HCT116 (cell line): ENCODE measurements around the gene MESD. TPM values are rescaled to one million over a fixed set of nuclear protein-coding genes. Genes with fewer than 3 reads are reported as not detected.

Source experiments
- ATAC-seq: fragments of 200-7000 bp; cut with Tn5 transposase; 2 replicates; pipeline ENCODE4 v1.9.1; 2020; ENCODE audit warnings: mild to moderate bottlenecking, moderate library complexity
- BruUV-seq: library from RNA; stranded (reverse); fragments of 400-500 nt; replicated peaks from 2 replicates; lab custom pipeline; 2021; lab: Mats Ljungman, UMichigan
- CTCF ChIA-PET: fragments of 300-600 bp; sonication (Branson Sonifier 250); formaldehyde crosslinking; loops from one replicate; lab custom pipeline; 2021; ENCODE audit warnings: antibody characterized with exemption; lab: Charles Lee
- POLR2A ChIA-PET: fragments of 300-600, 350-600 bp; sonication (Branson Sonifier 250); formaldehyde crosslinking; loops from one replicate; lab custom pipeline; 2021; ENCODE audit warnings: antibody characterized with exemption; lab: Charles Lee
- RAD21 ChIA-PET, 2 experiments: fragments of 300-600 bp; sonication (Branson Sonifier 250); formaldehyde crosslinking; loops; one replicate each; lab custom pipeline; 2023; ENCODE audit warnings: low total read pairs in 2 of 2; ENCODE audit not compliant: uncharacterized antibody in 2 of 2, unreplicated experiment in 2 of 2, low non-redundant PET in 1 of 2; lab: Charles Lee
- DNase-seq: peaks from one replicate; pipeline ENCODE4 v3.0.0-alpha.2; 2010; ENCODE audit warnings: low read depth, low spot score
- H2AFZ ChIP-seq: fragments of 200-600 bp; shearing (Covaris generic), sonication (generic); 2 replicates; pipeline ENCODE4 v1.6.1; 2017; ENCODE audit warnings: low read depth, mixed run types, mixed read lengths, antibody characterized with exemption, low read length; ENCODE audit not compliant: poor library complexity, severe bottlenecking
- H3K27ac ChIP-seq: 2 replicates; pipeline ENCODE4 v1.5.1; 2012; ENCODE audit warnings: low read depth, low read length
- H3K27me3 ChIP-seq: fragments of 200-600 bp; sonication (generic); 2 replicates; pipeline ENCODE4 v1.6.1; 2016; ENCODE audit warnings: mixed run types, low read length, mixed read lengths; ENCODE audit not compliant: insufficient read depth
- H3K36me3 ChIP-seq, 2 experiments: fragments of 200-500 bp in 1 of 2; fragments of 200-600 bp in 1 of 2; sonication (Bioruptor generic) in 1 of 2; sonication (generic) in 1 of 2; 2 replicates each; pipeline versions ENCODE4 v1.5.1 to v1.6.1; 2014 to 2016; ENCODE audit warnings: low read length in 2 of 2, inconsistent platforms in 1 of 2, mixed read lengths in 1 of 2, mixed run types in 1 of 2; ENCODE audit not compliant: insufficient read depth in 2 of 2, control insufficient read depth in 1 of 2
- H3K4me1 ChIP-seq, 2 experiments: fragments of 200-600 bp in 1 of 2; sonication (generic) in 1 of 2; 2 replicates each; pipeline versions ENCODE4 v1.5.1 to v1.6.1; 2012 to 2017; ENCODE audit warnings: low read length in 2 of 2, inconsistent platforms in 1 of 2, mild to moderate bottlenecking in 1 of 2, mixed read lengths in 1 of 2, mixed run types in 1 of 2, moderate library complexity in 1 of 2; ENCODE audit not compliant: insufficient read depth in 2 of 2, control insufficient read depth in 1 of 2
- H3K4me2 ChIP-seq: fragments of 200-600 bp; sonication (generic); 2 replicates; pipeline ENCODE4 v1.6.1; 2017; ENCODE audit warnings: mixed run types, low read length, mixed read lengths
- H3K4me3 ChIP-seq, 2 experiments: fragments of 200-600 bp in 1 of 2; sonication (generic) in 1 of 2; replicated peaks in 1 of 2; 2 replicates each; pipeline ENCODE4 v1.5.1; 2011 to 2016; ENCODE audit warnings: low read length in 2 of 2, control low read depth in 1 of 2, low read depth in 1 of 2, mild to moderate bottlenecking in 1 of 2, mixed read lengths in 1 of 2, mixed run types in 1 of 2
- H3K79me2 ChIP-seq: fragments of 200-600 bp; sonication (generic); 2 replicates; pipeline ENCODE4 v1.6.1; 2017; ENCODE audit warnings: mild to moderate bottlenecking, mixed run types, low read length, moderate library complexity, mixed read lengths; ENCODE audit not compliant: insufficient read depth
- H3K9ac ChIP-seq: fragments of 200-600 bp; sonication (generic); 2 replicates; pipeline ENCODE4 v1.6.1; 2016; ENCODE audit warnings: low read length, mixed read lengths
- H3K9me2 ChIP-seq: fragments of 200-600 bp; sonication (generic), shearing (Covaris generic); 2 replicates; pipeline ENCODE4 v1.6.1; 2017; ENCODE audit warnings: mixed run types, mild to moderate bottlenecking, moderate library complexity; ENCODE audit not compliant: insufficient read depth
- H3K9me3 ChIP-seq, 2 experiments: fragments of 200-500 bp in 1 of 2; fragments of 200-600 bp in 1 of 2; sonication (Bioruptor generic) in 1 of 2; sonication (generic) in 1 of 2; 2 replicates each; pipeline ENCODE4 v1.6.1; 2014 to 2017; ENCODE audit warnings: low read length in 2 of 2, mixed read lengths in 2 of 2, inconsistent platforms in 1 of 2, low read depth in 1 of 2, mild to moderate bottlenecking in 1 of 2, mixed run types in 1 of 2, moderate library complexity in 1 of 2; ENCODE audit not compliant: control insufficient read depth in 1 of 2, insufficient read depth in 1 of 2
- H4K20me1 ChIP-seq: fragments of 200-600 bp; sonication (generic), shearing (Covaris generic); 2 replicates; pipeline ENCODE4 v1.6.1; 2017; ENCODE audit warnings: mixed run types, mild to moderate bottlenecking, moderate library complexity; ENCODE audit not compliant: insufficient read depth
- ATF3 ChIP-seq: IDR thresholded peaks from 2 replicates; pipeline ENCODE4 v1.6.1; 2012
- CBX3 ChIP-seq: IDR thresholded peaks from 2 replicates; pipeline ENCODE4 v1.6.1; 2012; ENCODE audit warnings: low read depth
- CEBPB ChIP-seq: IDR thresholded peaks from 2 replicates; pipeline ENCODE4 v1.6.1; 2012; ENCODE audit warnings: low read depth
- CTCF ChIP-seq, 3 experiments: fragments of 200-600 bp in 1 of 3; sonication (generic) in 1 of 3; IDR thresholded peaks in 2 of 3; conservative IDR thresholded peaks in 1 of 3; 2 replicates each; pipeline ENCODE4 v1.5.1; 2012 to 2017; ENCODE audit warnings: low read depth in 2 of 3, low read length in 2 of 3, antibody characterized with exemption in 1 of 3, borderline replicate concordance in 1 of 3, control low read depth in 1 of 3, mild to moderate bottlenecking in 1 of 3, mixed read lengths in 1 of 3, mixed run types in 1 of 3, moderate library complexity in 1 of 3; ENCODE audit not compliant: insufficient read depth in 1 of 3
- EZH2 ChIP-seq: fragments of 200-600 bp; sonication (generic); IDR thresholded peaks from 2 replicates; pipeline ENCODE4 v1.6.1; 2017; ENCODE audit warnings: antibody characterized with exemption, mixed run types
- EZH2phosphoT487 ChIP-seq: fragments of 200-600 bp; IDR thresholded peaks from 2 replicates; pipeline ENCODE4 v1.6.1; 2018; ENCODE audit warnings: antibody characterized with exemption, borderline replicate concordance
- FOSL1 ChIP-seq: IDR thresholded peaks from 2 replicates; pipeline ENCODE4 v1.6.1; 2012; ENCODE audit warnings: low read depth
- JUND ChIP-seq: IDR thresholded peaks from 2 replicates; pipeline ENCODE4 v1.6.1; 2012
- MAX ChIP-seq: IDR thresholded peaks from 2 replicates; pipeline ENCODE4 v1.6.1; 2012
- POLR2A ChIP-seq: IDR thresholded peaks from 2 replicates; pipeline ENCODE4 v1.7.0; 2011; ENCODE audit warnings: borderline replicate concordance; ENCODE audit not compliant: insufficient read depth, insufficient read length; ENCODE audit errors: extremely low read depth
- POLR2AphosphoS5 ChIP-seq: IDR thresholded peaks from 2 replicates; pipeline ENCODE4 v1.6.1; 2011; ENCODE audit warnings: mild to moderate bottlenecking, low read depth, low read length, moderate library complexity
- RAD21 ChIP-seq: IDR thresholded peaks from 2 replicates; pipeline ENCODE4 v1.6.1; 2012; ENCODE audit warnings: low read depth, mild to moderate bottlenecking
- SP1 ChIP-seq: IDR thresholded peaks from 2 replicates; pipeline ENCODE4 v1.6.1; 2012; ENCODE audit warnings: low read depth
- TCF7L2 ChIP-seq: IDR thresholded peaks from 2 replicates; pipeline ENCODE4 v1.7.0; 2011; ENCODE audit warnings: borderline replicate concordance, inconsistent platforms; ENCODE audit not compliant: insufficient read depth, insufficient read length; ENCODE audit errors: extremely low read depth
- ZBTB33 ChIP-seq: IDR thresholded peaks from 2 replicates; pipeline ENCODE4 v1.6.1; 2011; ENCODE audit warnings: mild to moderate bottlenecking, low read length, moderate library complexity; ENCODE audit not compliant: insufficient replicate concordance; ENCODE audit errors: extremely low read depth
- ZFX ChIP-seq: fragments of 450-650 bp; IDR thresholded peaks from 2 replicates; pipeline ENCODE4 v1.6.1; 2017
- intact Hi-C: fragments of 100-400 bp; cut with micrococcal nuclease; formaldehyde crosslinking; loops from 2 replicates; pipeline ENCODE4 v1.10.0; 2022
- total RNA-seq: library from RNA; stranded (reverse); gene quantifications from one replicate; pipeline ENCODE4 v1.2.1, GENCODE V29; 2021; ENCODE audit not compliant: unreplicated experiment

Gene MESD
- total RNA-seq, 1 experiment from 2014 or later: 22.5 TPM

- TF ChIP-seq SP1 (no peak), CEBPB (no peak), ZBTB33 (no peak), POLR2AphosphoS5 (no peak), FOSL1 (no peak), EZH2phosphoT487 (no peak), POLR2A (no peak), EZH2 (no peak), ZFX (no peak), CTCF (IDR thresholded peaks at IDR 0.05 in 2 of 3, conservative IDR thresholded peaks at IDR 0.05 in 1 of 3; ENCODE audit: borderline replicate concordance in 1 of 3, insufficient read depth in 1 of 3, low read depth in 2 of 3, low read length in 2 of 3) (no peak), RAD21 (no peak), ATF3 (no peak), JUND (no peak), TCF7L2 (no peak), CBX3 (no peak), MAX (no peak)
- TF ChIP-seq, all 23 proteins: peak for 0
- Histone ChIP-seq H3K9ac (no peak overlapping the region), H4K20me1 (no peaks in the 10 kb centered on the region), H3K9me2 (no peaks in the 10 kb centered on the region), H3K4me2 (no peak overlapping the region), H3K79me2 (no peaks in the 10 kb centered on the region), H3K36me3 (no peaks in the 10 kb centered on the region; a peak in 1 of 4 replicates), H2AFZ (no peak overlapping the region), H3K27me3 (no peaks in the 10 kb centered on the region), H3K4me3 (no peak overlapping the region), H3K4me1 (peaks cover 0 to 8% of the 10 kb centered on the region in 2 experiments; a peak in 1 of 4 replicates), H3K27ac (no peak overlapping the region), H3K9me3 (no peaks in the 10 kb centered on the region)
- POLR2A ChIA-PET: no interaction called here
- intact Hi-C loops: no loop called here
- ATAC-seq: no peak
- RAD21 ChIA-PET: no interaction called here
- BruUV-seq: no TSS peak
- DNase-seq: no peak
- CTCF ChIA-PET: no interaction called here
Measured at GRCh38 chr15:80926126-80926525, 63.5 kb downstream of the MESD start.
